Measurements from ENCODE around the gene CFAP44.
A peak's percentile ranks its signal among the peaks of the same experiment; 100 is the strongest.
"Not testable (repeated sequence)": the region's sequence is repeated elsewhere in the genome, so short reads cannot be mapped to it uniquely, and the experiment has no call there.

CFAP44 gene

GRCh38 chr3:113441051-113441770 lies at the start of gene CFAP44:
Gene CFAP44, minus strand, starts transcription at chr3:113441493. Its CDS starts 7,829 bp downstream, at chr3:113433664.
- no peak for FAIRE-seq
- peak; percentile 16 for DNase-seq (ENCODE audit: insufficient read length, low spot score)

GRCh38 chr3:113485161-113485609 lies 43.9 kb upstream of the CFAP44 start:
- no peak for FAIRE-seq

GRCh38 chr3:113468539-113468938 lies 27.2 kb upstream of the CFAP44 start:
- peak; percentile 48 for FAIRE-seq

More at GRCh38 chr3:113485161-113485609, 43.9 kb upstream of the CFAP44 start:
- DNase-seq (ENCODE audit: insufficient read length, low spot score): no peak

GRCh38 chr3:113461488-113461887 lies 20.2 kb upstream of the CFAP44 start:
- FAIRE-seq (no peak), DNase-seq (ENCODE audit: insufficient read length, low spot score) (no peak)

More at GRCh38 chr3:113468539-113468938, 27.2 kb upstream of the CFAP44 start:
- DNase-seq (ENCODE audit: insufficient read length, low spot score): no peak

GRCh38 chr3:113458554-113458953 lies 17.3 kb upstream of the CFAP44 start:
- FAIRE-seq: not testable (repeated sequence)

GRCh38 chr3:113455446-113455845 lies 14.2 kb upstream of the CFAP44 start:
- no peak for DNase-seq (ENCODE audit: insufficient read length, low spot score)
- no peak for FAIRE-seq

More at GRCh38 chr3:113458554-113458953, 17.3 kb upstream of the CFAP44 start:
- not testable (repeated sequence) for DNase-seq (ENCODE audit: insufficient read length, low spot score)

- FAIRE-seq (no peak), DNase-seq (ENCODE audit: insufficient read length, low spot score) (no peak)
These were observed 13.3 kb upstream of the CFAP44 start for GRCh38 chr3:113454630-113455029.

GRCh38 chr3:113454057-113454456 lies 12.8 kb upstream of the CFAP44 start:
- FAIRE-seq: no peak

GRCh38 chr3:113450911-113451310 lies 9.6 kb upstream of the CFAP44 start:
- DNase-seq (ENCODE audit: insufficient read length, low spot score) (no peak), FAIRE-seq (no peak)

More at GRCh38 chr3:113454057-113454456, 12.8 kb upstream of the CFAP44 start:
- DNase-seq (ENCODE audit: insufficient read length, low spot score): no peak

- no peak for DNase-seq (ENCODE audit: insufficient read length, low spot score)
- FAIRE-seq: no peak
These were observed 1.7 kb downstream of the CFAP44 start for GRCh38 chr3:113439606-113440005.

GRCh38 chr3:113438224-113438623 lies 3.1 kb downstream of the CFAP44 start:
- DNase-seq (ENCODE audit: insufficient read length, low spot score) (no peak), FAIRE-seq (no peak)

- no peak for DNase-seq (ENCODE audit: insufficient read length, low spot score)
- FAIRE-seq: no peak
These were observed 3.9 kb downstream of the CFAP44 start for GRCh38 chr3:113437411-113437810.

GRCh38 chr3:113436809-113437208 lies 4.5 kb downstream of the CFAP44 start:
- DNase-seq (ENCODE audit: insufficient read length, low spot score) (no peak), FAIRE-seq (peak; percentile 63)

- FAIRE-seq: no peak
- DNase-seq (ENCODE audit: insufficient read length, low spot score): no peak
These were observed 9.5 kb downstream of the CFAP44 start for GRCh38 chr3:113431811-113432210.

- FAIRE-seq: no peak
- DNase-seq (ENCODE audit: insufficient read length, low spot score): no peak
These were observed 12.7 kb downstream of the CFAP44 start for GRCh38 chr3:113428581-113428980.

GRCh38 chr3:113423699-113424098 lies 17.6 kb downstream of the CFAP44 start:
- DNase-seq (ENCODE audit: insufficient read length, low spot score): no peak
- FAIRE-seq: peak; percentile 94

- FAIRE-seq: no peak
These were observed 20.2 kb downstream of the CFAP44 start for GRCh38 chr3:113421082-113421481.

GRCh38 chr3:113409676-113410075 lies 31.6 kb downstream of the CFAP44 start:
- FAIRE-seq (no peak), DNase-seq (ENCODE audit: insufficient read length, low spot score) (no peak)

More at GRCh38 chr3:113421082-113421481, 20.2 kb downstream of the CFAP44 start:
- DNase-seq (ENCODE audit: insufficient read length, low spot score): no peak

GRCh38 chr3:113405180-113405579 lies 36.1 kb downstream of the CFAP44 start:
- DNase-seq (ENCODE audit: insufficient read length, low spot score) (no peak), FAIRE-seq (no peak)

- no peak for FAIRE-seq
- DNase-seq (ENCODE audit: insufficient read length, low spot score): no peak
These were observed 36.7 kb downstream of the CFAP44 start for GRCh38 chr3:113404637-113405036.
